ENCODE data around the gene CACFD1. TPM values are rescaled to one million over a fixed set of nuclear protein-coding genes. Genes with fewer than 3 reads are reported as not detected.

Gene CACFD1
- total and polyA plus RNA-seq, 9 of the 15 experiments (the other 6 are each of a cell fraction or from before 2014, with no cell fraction given): 0.11 to 1.4 (median 1.1) TPM; not detected in 2

- H2AFZ ChIP-seq (ENCODE audit: low read depth, low read length): no peak overlapping the region
- ATAC-seq (no peak), FAIRE-seq (peak; percentile 55), DNase-seq (ENCODE audit: extremely low read depth in 1 of 4, low spot score in 3 of 4) (no peak)
- H3K9ac ChIP-seq (ENCODE audit: insufficient read depth in 1 of 2, low read depth in 2 of 2, low read length in 2 of 2): peak overlapping the region in 1 of 2 experiments; percentile 15; a peak in 1 of 4 replicates
- no peak for TF ChIP-seq ZNF507 (tag; conservative IDR thresholded peaks at IDR 0.05)
- TF ChIP-seq ARID2 (IDR thresholded peaks at IDR 0.05): no peak
- TF ChIP-seq STAG1 (CRISPR knock-in tag; IDR thresholded peaks at IDR 0.05; ENCODE audit: borderline replicate concordance): no peak
- TF ChIP-seq CTCF (IDR thresholded peaks at IDR 0.05 in 2 of 3, conservative IDR thresholded peaks at IDR 0.05 in 1 of 3; ENCODE audit: insufficient read depth in 2 of 3, low read depth in 1 of 3, low read length in 3 of 3): peak; percentile 34 to 47 (median 35); a peak in 4 of 6 replicates
- ChIA-PET CTCF (ENCODE audit: low intra/inter-chr PET ratio) (no interaction called here), POLR2A (interaction anchor here (0.6 kb wide), 2 partner anchors 109 to 538 kb away, joined by 3 read pairs; partner anchors contain the start of genes MED22 and RPL7A)
- peaks cover 5 to 39% of the 10 kb centered on the region in 2 experiments; a peak in 3 of 5 replicates for H3K4me1 ChIP-seq (replicated peaks in 1 of 2; ENCODE audit: control insufficient read depth in 2 of 2, insufficient read depth in 2 of 2, low read length in 2 of 2)
- H3K4me2 ChIP-seq (ENCODE audit: insufficient read depth, low read length): no peak overlapping the region
- no peak overlapping the region for H3K27ac ChIP-seq (ENCODE audit: extremely low read depth, low read depth, low read length)
- H3K4me3 ChIP-seq: no peak overlapping the region
- BruUV-seq (replicated peaks): no TSS peak
- H3K9me3 ChIP-seq (replicated peaks; ENCODE audit: control insufficient read depth, insufficient read depth, low read depth, low read length): no peaks in the 10 kb centered on the region
- WGBS (ENCODE audit: insufficient coverage, low coverage, missing lambda C conversion rate): 5% methylated on average over 9 of the region's 9 CpGs
- H3K9me1 ChIP-seq (ENCODE audit: control insufficient read depth, insufficient read depth, low read length): peaks cover 11% of the 10 kb centered on the region
- in situ Hi-C loops (cut with MboI): no loop called here
- intact Hi-C loops (cut with micrococcal nuclease): no loop called here
- H3K79me2 ChIP-seq (ENCODE audit: control insufficient read depth, insufficient read depth, low read length): no peaks in the 10 kb centered on the region
- no peaks in the 10 kb centered on the region for H3K36me3 ChIP-seq (ENCODE audit: control insufficient read depth, insufficient read depth, low read length)
- peaks cover 15% of the 10 kb centered on the region for H4K20me1 ChIP-seq (replicated peaks; ENCODE audit: control insufficient read depth, insufficient read depth, low read length)
- peaks cover 15 to 64% of the 10 kb centered on the region in 2 experiments; a peak in 4 of 5 replicates for H3K27me3 ChIP-seq (ENCODE audit: control insufficient read depth in 2 of 2, insufficient read depth in 2 of 2, low read length in 2 of 2)
These were observed 3.4 kb upstream of the CACFD1 start for GRCh38 chr9:133456409-133456808.
